Stimulated activated CD4-positive, alpha-beta T cell treated with anti-CD3 and anti-CD28 coated beads, Interleukin-12 subunit alpha, Interleukin-12 subunit beta, amount 100 ng/mL, for 48 hours (primary cell): ENCODE data around the gene GRK7.

ENCODE experiments used
- DNase-seq, 3 donors: peaks; one replicate each; pipeline ENCODE4 v3.0.0-alpha.2; 2020; ENCODE audit warnings: low read depth in 2 of 3, low spot score in 1 of 3

GRK7 gene, protein sequence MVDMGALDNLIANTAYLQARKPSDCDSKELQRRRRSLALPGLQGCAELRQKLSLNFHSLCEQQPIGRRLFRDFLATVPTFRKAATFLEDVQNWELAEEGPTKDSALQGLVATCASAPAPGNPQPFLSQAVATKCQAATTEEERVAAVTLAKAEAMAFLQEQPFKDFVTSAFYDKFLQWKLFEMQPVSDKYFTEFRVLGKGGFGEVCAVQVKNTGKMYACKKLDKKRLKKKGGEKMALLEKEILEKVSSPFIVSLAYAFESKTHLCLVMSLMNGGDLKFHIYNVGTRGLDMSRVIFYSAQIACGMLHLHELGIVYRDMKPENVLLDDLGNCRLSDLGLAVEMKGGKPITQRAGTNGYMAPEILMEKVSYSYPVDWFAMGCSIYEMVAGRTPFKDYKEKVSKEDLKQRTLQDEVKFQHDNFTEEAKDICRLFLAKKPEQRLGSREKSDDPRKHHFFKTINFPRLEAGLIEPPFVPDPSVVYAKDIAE (N-terminal part only)

DNA sequence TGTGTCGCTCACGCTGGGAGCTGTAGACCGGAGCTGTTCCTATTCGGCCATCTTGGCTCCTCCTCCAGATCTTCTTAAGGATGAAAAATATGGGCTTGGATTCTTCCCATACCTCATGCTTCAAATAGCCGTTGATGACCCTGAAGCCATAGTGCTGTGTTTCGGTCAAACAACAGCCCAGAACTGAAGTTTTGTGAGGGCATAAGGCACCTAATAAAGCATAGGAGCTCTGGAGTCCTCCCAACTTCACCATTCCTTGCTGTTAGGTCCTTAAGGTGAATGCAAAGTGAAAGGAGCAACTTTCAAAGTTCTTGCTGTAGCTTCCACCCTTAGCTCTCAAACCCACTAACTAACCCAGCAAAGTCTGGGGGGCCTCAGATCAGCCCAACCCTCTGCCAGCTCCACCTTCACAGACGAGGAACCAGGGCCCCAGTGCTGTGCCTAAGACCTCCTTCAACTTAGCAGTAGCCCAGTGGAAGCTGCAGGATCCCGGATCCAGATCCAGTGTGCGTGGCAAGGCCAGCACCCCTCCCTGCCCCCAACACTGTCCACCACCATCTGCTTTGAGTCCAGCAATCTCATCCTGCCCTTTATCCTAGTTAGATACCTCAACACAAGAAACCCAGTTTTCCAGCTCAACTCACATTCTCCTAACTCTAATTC, at the start of gene GRK7:
GRK7 (plus strand) TSS at position 321 of the 663 bp plus-strand sequence. CDS start 14,877 bp downstream, outside the sequence.
- no peak for DNase-seq

DNA sequence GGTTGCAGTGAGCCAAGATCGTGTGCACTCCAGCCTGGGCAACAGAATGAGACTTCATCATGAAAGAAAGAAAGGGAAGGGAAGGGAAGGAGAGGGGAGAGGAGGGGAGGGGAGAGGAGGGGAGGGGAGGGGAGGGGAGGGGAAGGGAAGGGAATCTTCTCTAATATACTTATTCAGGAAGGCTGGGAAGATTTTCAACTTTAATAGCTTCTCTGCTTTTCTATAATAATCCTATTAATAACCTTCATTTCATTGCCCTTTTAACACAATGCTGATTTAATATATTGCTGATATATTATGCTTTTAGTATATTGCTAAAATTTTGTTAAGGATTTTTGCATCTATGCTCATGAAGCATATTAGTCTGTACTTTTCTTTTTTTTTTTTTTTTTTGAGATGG, 48.5 kb upstream of the GRK7 start:
- no peak for DNase-seq

DNA sequence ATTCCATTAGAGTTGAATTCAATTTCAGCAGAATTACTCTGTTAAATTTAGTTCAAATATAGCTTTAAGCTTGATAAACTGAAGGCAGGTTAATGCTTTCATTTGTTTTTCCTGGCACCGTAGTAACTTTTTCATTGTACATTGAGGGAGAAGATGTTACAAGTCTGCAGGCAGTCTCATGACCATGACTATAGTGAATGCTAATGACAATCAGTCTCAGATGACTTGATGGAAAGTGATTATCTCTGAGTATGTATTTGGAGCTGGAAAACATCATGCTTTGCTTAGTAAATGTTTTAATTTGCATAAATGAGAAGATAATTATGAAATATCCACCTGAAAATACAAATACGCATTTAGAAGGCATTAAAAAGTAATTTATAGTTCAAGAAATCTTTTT, 41.1 kb upstream of the GRK7 start:
- DNase-seq = no peak

DNA sequence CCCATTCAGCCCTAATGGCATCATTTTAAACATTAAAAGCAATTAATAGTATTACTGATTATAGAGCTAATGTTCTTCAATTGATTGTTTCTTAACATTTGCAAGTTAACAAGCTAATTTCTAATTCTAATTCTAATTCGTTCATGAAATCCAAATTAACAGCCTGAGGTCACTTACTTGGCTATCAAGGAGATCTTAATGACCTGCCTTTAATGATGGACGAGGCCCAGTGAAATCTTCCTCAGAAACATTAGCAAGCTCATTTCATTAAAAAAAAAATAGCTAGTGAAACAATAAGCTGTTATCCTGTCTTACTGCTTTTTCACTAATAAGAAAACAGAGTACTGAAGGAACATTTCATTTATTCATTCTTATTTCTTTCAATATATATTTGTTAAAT, 40.6 kb upstream of the GRK7 start:
- DNase-seq = no peak

DNA sequence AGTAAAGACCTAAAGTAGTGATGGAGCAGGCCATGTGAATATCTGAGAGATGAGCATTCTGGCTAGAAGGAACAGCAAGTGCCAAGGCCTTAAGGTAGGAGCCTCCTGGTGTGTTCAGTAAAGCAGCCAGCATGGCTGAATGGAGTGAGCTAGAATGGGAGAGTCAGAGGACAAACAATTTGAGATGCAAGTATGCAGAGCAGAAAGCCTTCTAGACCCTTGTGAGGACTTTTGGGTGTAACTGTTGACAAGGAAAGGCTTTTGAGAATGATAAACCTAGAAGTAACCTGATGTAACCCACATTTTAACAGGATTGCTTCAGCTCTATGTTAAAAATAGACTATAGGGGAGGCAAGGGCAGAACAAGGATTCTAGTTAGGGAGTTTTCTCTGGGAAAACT, 40.0 kb upstream of the GRK7 start:
- DNase-seq = no peak

DNA sequence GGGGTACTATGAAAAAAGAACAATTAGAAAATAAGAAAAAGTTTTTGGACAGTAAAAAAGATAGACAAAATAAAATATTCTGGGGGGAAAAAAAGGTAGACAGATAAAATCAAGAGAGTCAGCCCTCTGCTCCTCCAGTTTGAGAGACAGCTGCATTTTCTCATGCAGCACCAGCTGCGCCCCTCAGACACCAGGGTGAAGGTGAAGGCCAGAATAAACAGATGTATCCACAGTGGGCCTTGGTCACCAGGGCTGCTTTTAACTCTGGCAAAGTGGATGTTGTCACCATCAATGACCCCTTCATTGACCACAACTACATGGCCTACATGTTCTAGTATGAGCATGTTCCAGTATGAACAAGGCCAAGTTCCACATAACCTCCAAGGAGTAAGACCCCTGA, 39.0 kb upstream of the GRK7 start:
- DNase-seq = no peak

DNA sequence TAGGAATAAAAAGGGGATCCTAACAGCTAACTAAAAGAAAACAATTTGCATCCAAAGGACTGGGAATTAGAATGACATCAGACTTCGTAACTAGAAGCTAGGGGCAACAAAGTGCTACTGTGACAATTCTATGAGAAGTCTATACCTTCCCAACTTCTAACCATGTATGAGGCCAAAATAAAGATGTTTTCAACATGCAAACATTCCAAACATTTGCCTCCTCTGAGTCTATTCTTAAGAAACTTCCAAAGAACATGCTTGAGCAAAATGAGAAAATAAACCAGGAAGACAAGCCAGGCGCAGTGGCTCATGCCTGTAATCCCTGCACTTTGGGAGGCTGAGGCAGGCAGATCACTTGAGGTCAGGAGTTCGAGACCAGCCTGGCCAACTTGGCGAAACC, 38.2 kb upstream of the GRK7 start:
- no peak for DNase-seq

DNA sequence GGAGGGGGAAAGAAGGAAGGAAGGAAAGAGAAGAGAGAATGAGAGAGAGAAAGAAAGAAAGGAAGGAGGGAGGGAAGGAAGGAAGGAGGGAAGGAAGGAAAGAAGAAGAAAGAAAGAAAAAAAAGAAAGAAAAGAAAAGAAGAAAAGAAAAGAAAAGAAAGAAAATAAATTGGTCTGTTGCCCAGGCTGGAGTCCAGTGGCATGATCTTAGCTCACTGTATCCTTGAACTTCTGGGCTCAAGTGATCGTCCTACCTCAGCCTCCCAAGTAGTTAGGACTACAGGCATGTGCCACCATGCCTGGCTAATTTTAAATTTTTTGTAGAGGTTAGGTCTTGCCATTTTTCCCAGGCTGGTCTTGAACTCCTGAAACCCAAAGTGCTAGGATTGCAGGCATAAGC, 36.7 kb upstream of the GRK7 start:
- no peak for DNase-seq

DNA sequence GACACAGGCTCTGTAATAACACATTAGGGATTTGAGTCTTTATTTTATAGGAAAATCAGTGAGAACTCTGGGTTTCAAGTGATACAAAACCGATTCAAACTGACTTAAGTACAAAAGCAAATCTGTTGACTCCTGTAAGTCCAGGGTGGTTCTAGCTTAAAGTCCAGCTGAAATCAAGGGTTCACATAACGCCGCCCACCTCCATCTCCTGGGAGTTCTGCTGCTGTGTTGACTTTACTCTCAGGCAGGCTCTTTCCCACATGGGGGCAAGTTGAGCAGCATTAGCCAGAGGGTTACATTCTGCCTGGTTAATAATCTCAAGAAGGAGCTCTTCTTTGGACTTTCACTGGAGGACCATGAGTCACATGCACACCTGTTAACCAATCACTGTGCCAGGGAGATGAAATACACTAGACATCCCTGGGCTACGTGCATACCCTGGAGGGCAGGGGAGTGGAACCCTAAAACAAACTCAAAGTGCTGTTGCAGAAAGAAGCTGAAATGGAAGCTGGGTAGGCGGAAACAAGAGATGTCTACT, 34.8 kb upstream of the GRK7 start:
- no peak for DNase-seq

DNA sequence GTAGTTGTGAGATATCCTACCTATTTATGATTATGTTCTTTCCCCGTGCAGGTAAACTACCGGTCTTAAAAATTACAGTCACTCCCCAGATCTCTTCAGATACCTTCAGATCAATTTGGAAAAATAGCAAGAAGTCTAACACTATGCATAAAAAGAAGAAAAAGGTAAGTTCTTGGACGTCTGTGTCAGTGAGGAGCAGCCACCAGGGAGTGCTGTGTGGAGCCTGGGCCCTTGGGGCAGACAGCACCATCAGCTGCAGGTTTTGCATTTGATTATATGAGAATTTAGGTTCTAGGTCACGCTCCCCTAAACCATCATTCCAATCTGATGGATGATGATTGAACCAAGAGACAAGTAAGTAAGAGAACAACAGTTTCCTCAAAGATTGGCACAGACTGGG, 34.0 kb upstream of the GRK7 start:
- no peak for DNase-seq

DNA sequence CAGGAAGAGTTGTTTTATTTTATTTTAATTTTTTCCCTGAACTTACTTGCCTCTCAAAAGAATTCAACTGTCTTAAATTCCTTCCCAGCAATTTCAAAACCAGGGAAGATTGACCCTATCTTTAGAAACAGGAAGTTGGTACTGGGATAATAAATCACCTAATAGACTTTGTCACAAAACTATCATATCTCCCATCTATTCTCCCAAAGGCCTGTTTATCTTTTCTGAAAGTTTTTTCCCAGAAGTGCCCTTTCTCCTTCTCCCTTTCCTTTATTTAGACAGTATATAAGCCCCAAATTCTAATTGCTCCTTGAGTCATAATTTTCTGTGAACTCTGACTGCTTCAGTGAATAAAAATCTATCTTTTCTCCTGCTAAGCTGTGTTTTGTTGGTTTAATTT, 28.0 kb upstream of the GRK7 start:
- DNase-seq = no peak

DNA sequence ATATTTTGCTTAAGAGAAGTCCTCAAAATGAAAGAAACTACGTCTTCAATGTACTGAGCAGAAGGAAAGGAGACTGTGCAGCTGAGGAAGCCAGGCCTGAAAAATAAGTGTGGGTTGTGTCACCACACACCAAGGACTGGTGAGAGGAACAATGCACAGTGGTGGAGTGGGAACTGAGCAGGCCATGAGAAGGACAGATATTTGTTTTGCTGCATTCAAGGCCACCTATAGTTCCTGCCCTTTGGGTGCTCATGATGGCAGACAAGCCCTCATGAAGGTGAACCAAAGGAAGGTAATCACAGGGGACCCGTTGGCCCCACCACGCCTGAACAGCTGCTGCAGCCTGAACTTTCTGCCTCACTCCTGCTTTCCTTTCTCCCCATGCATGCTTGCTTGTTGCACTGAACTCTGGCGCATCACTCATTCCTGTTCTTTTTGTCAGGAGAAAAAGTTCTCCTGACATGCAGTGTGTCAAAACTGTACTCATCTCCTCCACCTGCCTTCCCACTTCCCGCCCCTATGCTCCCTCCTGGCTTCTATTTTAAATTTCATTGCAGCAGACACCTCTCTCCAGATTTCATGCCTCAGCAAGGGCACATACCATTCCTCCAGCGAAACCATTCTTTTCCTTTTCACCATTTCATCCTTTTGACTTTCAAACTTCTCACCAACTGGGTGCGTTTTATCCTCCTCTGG, 27.3 kb upstream of the GRK7 start:
- DNase-seq = no peak

DNA sequence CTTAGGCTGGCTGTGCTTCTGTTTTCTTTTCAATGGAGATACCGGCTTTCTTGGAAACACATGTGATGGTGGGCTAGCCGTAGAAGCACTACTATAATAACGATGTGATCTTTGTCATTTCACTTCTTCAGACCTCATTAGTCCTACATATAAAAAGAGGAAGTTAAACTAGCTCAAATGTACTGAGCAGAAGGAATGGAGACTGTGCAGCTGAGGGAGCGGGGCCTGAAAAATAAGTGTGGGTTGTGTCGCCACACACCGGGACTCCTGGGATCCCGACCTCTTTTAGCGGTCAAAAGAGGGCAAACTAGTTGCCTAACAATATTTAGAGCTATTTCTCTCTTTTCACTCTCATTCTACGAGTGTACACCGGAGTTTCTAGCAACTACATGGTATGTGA, 26.1 kb upstream of the GRK7 start:
- DNase-seq = no peak

DNA sequence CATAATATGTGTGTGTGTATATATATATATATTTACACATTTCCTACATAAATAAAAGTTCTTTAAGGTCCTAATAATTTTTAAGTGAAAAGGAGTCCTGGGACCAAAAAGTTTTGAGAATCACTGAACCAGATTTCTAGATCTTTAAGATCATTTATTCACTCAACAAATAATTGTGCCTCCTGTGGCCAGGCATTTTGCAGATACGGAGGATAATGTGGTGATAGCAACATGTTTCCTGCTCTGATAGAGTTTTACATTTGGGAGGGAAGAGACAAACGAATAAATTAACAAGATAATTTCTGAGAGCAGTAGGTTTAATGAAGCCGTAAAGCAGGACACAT, 25.6 kb upstream of the GRK7 start:
- DNase-seq = no peak

DNA sequence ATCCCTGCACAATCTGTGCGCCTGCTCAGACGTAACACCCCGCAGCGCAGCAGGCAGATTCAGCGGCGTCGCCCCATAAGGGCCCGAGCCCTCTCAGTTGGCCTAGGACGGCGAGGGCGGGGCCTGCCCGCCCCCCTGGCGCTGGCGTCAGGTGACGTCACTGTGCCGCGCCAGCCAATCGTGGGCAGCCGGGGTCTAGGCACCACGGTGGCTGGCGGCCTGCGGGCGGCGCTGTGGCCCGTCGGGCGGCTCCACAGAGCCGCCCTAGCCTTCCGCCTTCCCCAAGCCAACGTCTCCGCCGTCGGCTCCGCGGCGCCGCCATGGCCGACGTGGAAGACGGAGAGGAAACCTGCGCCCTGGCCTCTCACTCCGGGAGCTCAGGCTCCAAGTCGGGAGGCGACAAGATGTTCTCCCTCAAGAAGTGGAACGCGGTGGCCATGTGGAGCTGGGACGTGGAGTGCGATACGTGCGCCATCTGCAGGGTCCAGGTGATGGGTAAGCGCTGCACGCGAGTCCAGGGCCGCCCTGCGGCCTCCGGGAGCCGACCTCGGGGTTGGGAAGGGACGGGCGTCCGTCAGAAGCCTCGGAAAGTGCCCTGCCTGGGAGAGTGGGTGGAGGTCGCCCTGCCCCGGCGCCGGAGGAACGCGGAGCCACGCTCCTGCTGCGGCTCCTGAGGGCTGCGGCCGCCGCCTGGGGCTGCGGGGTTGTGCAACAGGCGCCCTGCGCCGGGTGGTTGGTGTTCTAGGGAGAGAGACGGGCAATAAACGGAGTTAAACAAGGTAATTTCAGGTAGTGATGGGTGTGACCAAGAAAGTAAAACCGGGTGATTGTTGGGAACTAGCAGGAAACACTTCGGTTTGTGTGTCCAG, 25.0 kb upstream of the GRK7 start, which contains the start of gene RNF7:
RNF7 (plus strand) TSS at position 277 of the 869 bp plus-strand sequence; CDS start at position 321, 44 bp downstream.
- DNase-seq = peak; percentile 92 to 96 (median 95)

DNA sequence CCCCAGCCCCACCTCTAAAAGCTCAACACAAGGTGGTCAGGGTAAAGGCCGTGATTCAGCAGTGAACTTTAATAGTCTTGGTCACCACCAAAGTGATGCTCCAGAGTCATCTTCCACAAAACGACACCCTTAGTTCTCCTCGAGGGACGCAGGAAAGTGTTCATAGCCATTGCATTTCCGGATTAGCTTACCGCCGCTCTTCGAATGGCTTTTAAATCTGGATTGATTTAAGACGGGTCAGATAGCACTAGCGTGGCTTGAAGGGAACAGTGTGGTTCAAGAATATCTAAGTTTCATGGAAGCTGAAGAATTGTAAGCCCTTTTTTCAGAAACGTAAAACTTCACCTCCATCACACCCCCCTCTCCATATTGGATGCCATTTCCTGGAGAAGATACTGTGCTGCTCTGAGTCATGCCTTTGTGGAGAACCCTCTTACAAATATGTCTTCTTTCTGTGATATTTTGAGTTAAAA, 24.3 kb upstream of the GRK7 start:
- peak in 1 of 3 donors; percentile 14 for DNase-seq

DNA sequence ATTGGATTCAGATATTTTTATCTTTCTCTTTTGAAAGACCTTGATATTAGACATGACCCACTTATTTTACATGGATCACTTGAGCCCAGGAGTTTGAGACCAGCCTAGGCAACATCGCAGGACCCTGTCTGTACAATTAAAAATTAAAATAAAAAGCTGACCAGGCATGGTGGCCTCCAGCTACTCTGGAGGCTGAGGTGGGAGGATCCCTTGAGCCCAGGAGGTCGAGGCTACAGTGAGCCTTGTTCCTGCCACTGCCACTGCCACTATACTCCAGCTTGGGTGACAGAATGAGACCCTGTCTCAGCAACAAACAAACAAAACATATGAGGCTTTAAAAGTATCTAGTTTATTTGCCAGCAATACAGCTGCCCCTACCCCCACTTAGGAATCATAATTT, 23.5 kb upstream of the GRK7 start:
- no peak for DNase-seq

DNA sequence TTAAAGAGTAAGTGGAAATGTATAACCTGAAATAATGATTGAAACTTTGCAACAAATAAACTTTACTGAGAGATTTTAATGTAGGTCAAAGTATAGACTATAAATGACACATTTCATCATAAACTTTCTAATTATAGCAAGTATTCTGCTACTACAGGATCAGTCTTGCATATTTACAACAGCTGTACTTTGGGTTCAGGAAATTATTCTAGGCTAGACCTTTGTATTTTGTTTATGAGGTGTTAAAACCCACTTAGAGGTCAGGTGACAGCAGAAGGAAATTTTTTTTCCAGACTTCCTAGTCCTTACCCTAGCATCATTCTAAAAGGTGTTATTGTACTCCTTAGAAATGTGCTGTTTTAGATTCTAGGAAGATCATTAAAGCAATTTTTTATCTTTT, 22.9 kb upstream of the GRK7 start:
- DNase-seq = no peak

DNA sequence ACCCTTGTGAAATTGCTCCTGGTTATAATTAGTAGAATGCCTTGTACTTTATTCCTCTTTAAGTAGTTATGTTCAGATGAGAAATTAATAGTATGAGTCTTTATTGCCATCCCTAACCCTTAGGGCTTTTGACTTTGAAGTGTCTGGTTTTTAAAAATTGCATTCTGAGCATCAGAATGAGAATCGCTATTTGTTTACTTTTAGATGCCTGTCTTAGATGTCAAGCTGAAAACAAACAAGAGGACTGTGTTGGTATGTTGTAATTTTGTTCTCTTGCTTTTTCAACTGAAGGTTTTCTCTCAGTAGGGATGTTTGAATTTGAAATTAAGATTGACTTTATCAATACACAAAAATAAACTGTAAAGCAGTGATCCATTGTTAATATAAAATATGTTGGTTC, 19.9 kb upstream of the GRK7 start:
- DNase-seq = no peak

DNA sequence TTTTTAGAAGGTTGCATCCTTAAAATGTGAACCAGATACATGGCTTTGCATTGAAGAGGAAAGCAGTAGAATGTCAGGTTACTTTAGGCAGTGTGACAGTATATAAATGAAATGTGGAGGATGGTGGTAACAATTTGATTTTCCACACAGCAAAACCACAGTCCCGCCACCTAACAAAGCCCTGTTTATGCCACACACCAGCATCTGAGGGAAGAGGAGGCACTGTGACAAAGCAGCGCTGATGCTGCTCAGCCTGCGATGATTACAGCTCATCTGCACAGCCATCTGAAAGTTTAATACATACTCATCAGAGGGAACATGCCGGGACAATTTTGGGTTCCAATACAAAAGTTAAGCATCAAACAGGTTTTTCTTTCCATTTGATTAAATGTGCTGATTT, 16.2 kb upstream of the GRK7 start:
- DNase-seq = no peak

DNA sequence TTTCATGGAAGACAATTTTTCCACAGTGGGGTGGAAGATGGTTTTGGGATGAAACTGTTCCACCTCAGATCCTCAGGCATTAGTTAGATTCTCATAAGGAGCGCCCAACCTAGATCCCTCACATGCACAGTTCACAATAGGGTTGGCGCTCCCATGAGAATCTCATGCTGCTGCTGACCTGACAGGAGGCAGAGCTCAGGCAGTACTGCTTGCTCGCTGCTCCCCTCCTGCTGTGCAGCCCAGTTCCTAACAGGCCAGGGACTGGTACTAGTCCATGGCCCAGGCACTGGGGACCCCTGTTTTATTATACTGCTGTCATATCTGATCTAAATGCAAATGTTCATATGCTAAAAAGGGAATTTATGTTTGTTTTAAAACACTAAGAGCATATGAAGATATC, 9.8 kb upstream of the GRK7 start:
- DNase-seq = no peak
